ENCODE data around the gene BEAN1.
"Not testable (repeated sequence)": the region's sequence is repeated elsewhere in the genome, so short reads cannot be mapped to it uniquely, and the experiment has no call there.

BEAN1 gene

GRCh38 chr16:66487580-66488275 lies 60.6 kb downstream of the BEAN1 start:
- no peak for DNase-seq

GRCh38 chr16:66488505-66488904 lies 61.4 kb downstream of the BEAN1 start:
- no peak for DNase-seq

- DNase-seq = no peak
Observed at GRCh38 chr16:66489385-66489784, 62.3 kb downstream of the BEAN1 start.

- DNase-seq = no peak
Observed at GRCh38 chr16:66489818-66490217, 62.7 kb downstream of the BEAN1 start.

GRCh38 chr16:66490774-66491715 lies 64.0 kb downstream of the BEAN1 start:
- DNase-seq = no peak

- DNase-seq = no peak
Observed at GRCh38 chr16:66491716-66492064, 64.6 kb downstream of the BEAN1 start.

- no peak for DNase-seq
Observed at GRCh38 chr16:66493490-66494401, 66.7 kb downstream of the BEAN1 start.

- DNase-seq = no peak
Observed at GRCh38 chr16:66494916-66495315, 67.8 kb downstream of the BEAN1 start.

- no peak for DNase-seq
Observed at GRCh38 chr16:66495440-66495839, 68.3 kb downstream of the BEAN1 start.

GRCh38 chr16:66496226-66496625 lies 69.1 kb downstream of the BEAN1 start:
- not testable (repeated sequence) for DNase-seq

- DNase-seq = not testable (repeated sequence)
Observed at GRCh38 chr16:66497921-66498320, 70.8 kb downstream of the BEAN1 start.

GRCh38 chr16:66501563-66501962 lies 74.5 kb downstream of the BEAN1 start:
- DNase-seq = not testable (repeated sequence)

GRCh38 chr16:66502020-66502913 lies 75.2 kb downstream of the BEAN1 start:
- no peak for DNase-seq

GRCh38 chr16:66503030-66503429 lies 75.9 kb downstream of the BEAN1 start:
- no peak for DNase-seq

- no peak for DNase-seq
Observed at GRCh38 chr16:66503612-66504011, 76.5 kb downstream of the BEAN1 start.

GRCh38 chr16:66507731-66508239 lies 80.7 kb downstream of the BEAN1 start:
- no peak for DNase-seq

- DNase-seq = no peak
Observed at GRCh38 chr16:66508248-66508913, 81.3 kb downstream of the BEAN1 start.

GRCh38 chr16:66508914-66509496 lies 81.9 kb downstream of the BEAN1 start:
- no peak for DNase-seq

GRCh38 chr16:66509576-66509975 lies 82.5 kb downstream of the BEAN1 start:
- DNase-seq = no peak

GRCh38 chr16:66510298-66510697 lies 83.2 kb downstream of the BEAN1 start:
- no peak for DNase-seq

All from GDM1 (cell line).